Naive thymus-derived CD8-positive, alpha-beta T cell (primary cell): ENCODE measurements around the gene IL1RAPL2. TPM values are rescaled to one million over a fixed set of nuclear protein-coding genes. Genes with fewer than 3 reads are reported as not detected.
"Not testable (repeated sequence)": the region's sequence is repeated elsewhere in the genome, so short reads cannot be mapped to it uniquely, and the experiment has no call there.

Experiments
- ATAC-seq, 2 donors: fragments of 150-1000 bp; cut with Tn5 transposase in 1 of 2; sonication (Bioruptor Pico), chemical (Tn5 transposase) in 1 of 2; 1 replicate in 1 of 2; 2 replicates in 1 of 2; pipeline ENCODE4 v1.10.0; 2021; ENCODE audit warnings: mild to moderate bottlenecking in 2 of 2, moderate library complexity in 2 of 2
- POLR2A ChIA-PET: fragments of 350-600 bp; sonication (Branson Sonifier 250); formaldehyde crosslinking; loops from one replicate; lab custom pipeline; 2021; ENCODE audit warnings: antibody characterized with exemption; lab: Charles Lee
- DNase-seq, 10 donors: peaks; one replicate each; pipeline versions ENCODE4 v3.0.0 to v3.0.0-alpha.2; 2020 to 2022
- H3K27ac Mint-ChIP-seq, 10 donors: one replicate each; pipeline ENCODE4 v1.8.0; 2020 to 2022; ENCODE audit warnings: mild to moderate bottlenecking in 10 of 10, mixed read lengths in 10 of 10, moderate library complexity in 4 of 10, inconsistent platforms in 1 of 10
- H3K27me3 Mint-ChIP-seq, 5 donors: one replicate each; pipeline ENCODE4 v1.8.0; 2021 to 2022; ENCODE audit warnings: mixed read lengths in 5 of 5
- H3K36me3 Mint-ChIP-seq, 3 donors: one replicate each; pipeline ENCODE4 v1.8.0; 2020 to 2022; ENCODE audit warnings: mixed read lengths in 3 of 3, mild to moderate bottlenecking in 2 of 3, inconsistent platforms in 1 of 3
- H3K4me1 Mint-ChIP-seq, 4 donors: one replicate each; pipeline ENCODE4 v1.8.0; 2021 to 2022; ENCODE audit warnings: mixed read lengths in 4 of 4
- H3K4me3 Mint-ChIP-seq, 10 donors: one replicate each; pipeline ENCODE4 v1.8.0; 2020 to 2022; ENCODE audit warnings: mild to moderate bottlenecking in 10 of 10, mixed read lengths in 10 of 10, moderate library complexity in 6 of 10, inconsistent platforms in 1 of 10
- H3K9me3 Mint-ChIP-seq, 9 donors: one replicate each; pipeline ENCODE4 v1.8.0; 2020 to 2022; ENCODE audit warnings: mixed read lengths in 9 of 9, mild to moderate bottlenecking in 3 of 9, inconsistent platforms in 1 of 9, moderate library complexity in 1 of 9
- polyA plus RNA-seq, 3 donors: library from polyadenylated mRNA; unstranded; fragments of 300-500 nt; fragmentation: Illumina TruSeq; gene quantifications; one replicate each; pipeline ENCODE4 v1.2.3, GENCODE V29; 2021
- total RNA-seq, 8 experiments: library from RNA in 2 of 8; stranded (reverse) in 2 of 8; gene quantifications; one replicate each; pipeline ENCODE4 v1.2.3 and lab custom pipeline; 2021 to 2026

The IL1RAPL2 gene
- total and polyA plus RNA-seq, 5 experiments from 2014 or later = not detected

DNA sequence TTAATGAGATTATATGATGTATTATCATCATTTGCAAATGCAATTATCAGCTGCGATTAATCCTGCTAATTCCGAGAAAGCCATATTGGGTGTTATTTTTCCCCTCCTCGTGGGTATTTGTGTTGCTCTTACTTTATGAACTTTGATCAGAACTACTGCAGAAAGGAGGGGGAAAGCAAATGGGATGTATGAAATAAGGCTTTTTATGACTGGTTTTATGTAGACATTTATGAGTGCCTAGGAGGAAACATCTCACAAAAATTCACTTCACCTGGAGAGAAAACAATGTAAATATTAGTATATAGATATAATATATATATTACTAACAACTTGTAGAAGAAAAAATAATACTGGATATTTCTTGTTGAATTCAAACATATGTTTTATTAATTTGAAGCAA, 440.1 kb downstream of the IL1RAPL2 start:
- no peak for DNase-seq
- no peaks in the 10 kb centered on the region for H3K27me3 Mint-ChIP-seq
- H3K4me3 Mint-ChIP-seq = no peak overlapping the region
- no peaks in the 10 kb centered on the region for H3K36me3 Mint-ChIP-seq
- peaks cover 0 to 3% (median 0%) of the 10 kb centered on the region in 9 donors for H3K9me3 Mint-ChIP-seq
- no peak overlapping the region for H3K27ac Mint-ChIP-seq
- H3K4me1 Mint-ChIP-seq = no peaks in the 10 kb centered on the region
- POLR2A ChIA-PET = no interaction called here
- no peak for ATAC-seq

- POLR2A ChIA-PET = no interaction called here
- no peak for ATAC-seq
- no peak overlapping the region for H3K27ac Mint-ChIP-seq
- H3K4me3 Mint-ChIP-seq = no peak overlapping the region
- H3K9me3 Mint-ChIP-seq = peaks cover 0 to 3% (median 0%) of the 10 kb centered on the region in 9 donors
- DNase-seq = no peak
- no peaks in the 10 kb centered on the region for H3K4me1 Mint-ChIP-seq
- H3K36me3 Mint-ChIP-seq = no peaks in the 10 kb centered on the region
- H3K27me3 Mint-ChIP-seq = no peaks in the 10 kb centered on the region
Measured at GRCh38 chrX:105006996-105007395, 441.0 kb downstream of the IL1RAPL2 start.

- no peak overlapping the region for H3K27ac Mint-ChIP-seq
- DNase-seq = no peak
- H3K4me3 Mint-ChIP-seq = no peak overlapping the region
- peaks cover 0 to 3% (median 0%) of the 10 kb centered on the region in 9 donors for H3K9me3 Mint-ChIP-seq
- no peak for ATAC-seq
- H3K27me3 Mint-ChIP-seq = no peaks in the 10 kb centered on the region
- POLR2A ChIA-PET = no interaction called here
- H3K36me3 Mint-ChIP-seq = no peaks in the 10 kb centered on the region
- H3K4me1 Mint-ChIP-seq = no peaks in the 10 kb centered on the region
Measured at GRCh38 chrX:105013719-105014118, 447.7 kb downstream of the IL1RAPL2 start.

DNA sequence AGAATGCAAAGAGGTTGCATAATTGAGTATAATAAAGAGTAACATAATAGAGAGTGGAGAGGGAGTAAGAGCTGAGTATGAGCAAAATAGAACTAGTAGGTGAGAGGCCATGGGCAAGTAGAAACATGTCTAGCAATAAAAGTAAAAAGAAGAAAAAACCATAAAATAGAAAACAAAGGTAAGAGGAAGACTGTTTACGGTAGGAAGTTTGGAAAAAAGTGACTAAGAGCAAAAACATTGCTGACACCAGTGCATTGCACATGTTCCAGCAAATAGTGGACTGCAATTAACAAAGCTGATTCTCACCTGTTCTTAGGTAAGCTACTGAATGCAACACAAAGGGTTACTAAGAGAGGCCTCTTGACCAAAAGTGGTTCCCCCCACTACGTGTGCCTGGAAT, 451.6 kb downstream of the IL1RAPL2 start:
- POLR2A ChIA-PET = no interaction called here
- H3K4me3 Mint-ChIP-seq = no peak overlapping the region
- H3K9me3 Mint-ChIP-seq = peaks cover 0 to 3% (median 0%) of the 10 kb centered on the region in 9 donors
- no peak overlapping the region for H3K27ac Mint-ChIP-seq
- DNase-seq = no peak
- no peaks in the 10 kb centered on the region for H3K36me3 Mint-ChIP-seq
- H3K4me1 Mint-ChIP-seq = no peaks in the 10 kb centered on the region
- ATAC-seq = no peak
- H3K27me3 Mint-ChIP-seq = no peaks in the 10 kb centered on the region

GRCh38 chrX:105018865-105019264, 452.9 kb downstream of the IL1RAPL2 start:
- ATAC-seq = no peak
- no peaks in the 10 kb centered on the region for H3K4me1 Mint-ChIP-seq
- H3K27me3 Mint-ChIP-seq = no peaks in the 10 kb centered on the region
- H3K36me3 Mint-ChIP-seq = no peaks in the 10 kb centered on the region
- H3K4me3 Mint-ChIP-seq = no peak overlapping the region
- no peak overlapping the region for H3K27ac Mint-ChIP-seq
- peaks cover 0 to 3% (median 0%) of the 10 kb centered on the region in 9 donors for H3K9me3 Mint-ChIP-seq
- DNase-seq = no peak
- POLR2A ChIA-PET = no interaction called here

DNA sequence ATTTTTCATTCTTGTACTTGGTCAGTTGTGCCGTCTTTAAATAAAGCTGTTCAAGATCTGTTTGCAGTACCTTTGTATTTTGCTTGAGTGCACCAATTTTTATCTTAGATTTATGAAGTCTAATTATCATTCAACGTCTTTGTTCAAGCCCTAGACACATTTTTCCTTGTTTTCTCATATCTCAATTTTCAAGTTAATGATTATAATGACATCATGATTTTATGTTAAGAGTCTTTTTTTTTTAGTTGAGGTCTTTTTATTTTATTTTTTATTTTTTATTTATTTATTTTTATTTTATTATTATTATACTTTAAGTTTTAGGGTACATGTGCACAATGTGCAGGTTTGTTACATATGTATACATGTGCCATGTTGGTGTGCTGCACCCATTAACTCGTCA, 463.0 kb downstream of the IL1RAPL2 start:
- H3K9me3 Mint-ChIP-seq, H3K27me3 Mint-ChIP-seq, ATAC-seq, H3K27ac Mint-ChIP-seq, H3K4me1 Mint-ChIP-seq, H3K4me3 Mint-ChIP-seq, H3K36me3 Mint-ChIP-seq, POLR2A ChIA-PET, DNase-seq: not testable (repeated sequence)

- no peaks in the 10 kb centered on the region for H3K36me3 Mint-ChIP-seq
- no peak overlapping the region for H3K4me3 Mint-ChIP-seq
- H3K9me3 Mint-ChIP-seq = peaks cover 0 to 7% (median 0%) of the 10 kb centered on the region in 9 donors
- H3K27ac Mint-ChIP-seq = no peak overlapping the region
- no peaks in the 10 kb centered on the region for H3K4me1 Mint-ChIP-seq
- H3K27me3 Mint-ChIP-seq = no peaks in the 10 kb centered on the region
- DNase-seq (no peak), ATAC-seq (no peak)
- POLR2A ChIA-PET = no interaction called here
Measured at GRCh38 chrX:105038672-105039328, 472.8 kb downstream of the IL1RAPL2 start.

DNA sequence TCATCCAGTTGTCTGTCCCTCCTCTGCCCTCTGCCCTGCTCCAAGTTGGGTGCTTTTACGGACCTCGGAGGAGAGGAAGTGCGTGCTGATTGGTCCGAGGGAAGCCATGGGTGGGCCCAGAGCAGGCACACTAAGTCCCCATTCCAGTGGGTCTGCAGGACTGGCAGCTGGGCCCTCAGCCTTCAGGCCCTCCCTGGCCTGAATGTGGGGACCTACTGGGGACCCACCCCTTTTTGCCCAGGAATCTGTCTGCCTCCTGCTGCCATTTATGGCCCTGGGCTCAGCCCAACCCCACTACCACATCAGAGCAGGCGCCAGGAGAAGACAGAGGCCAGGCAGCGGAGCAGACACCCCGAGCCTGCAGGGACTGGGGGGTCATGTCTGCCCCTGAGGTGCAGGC, 484.9 kb downstream of the IL1RAPL2 start:
- H3K27me3 Mint-ChIP-seq = no peaks in the 10 kb centered on the region
- DNase-seq (no peak), ATAC-seq (no peak)
- no peak overlapping the region for H3K27ac Mint-ChIP-seq
- H3K4me1 Mint-ChIP-seq = no peaks in the 10 kb centered on the region
- H3K36me3 Mint-ChIP-seq = no peaks in the 10 kb centered on the region
- POLR2A ChIA-PET = no interaction called here
- no peaks in the 10 kb centered on the region for H3K9me3 Mint-ChIP-seq
- H3K4me3 Mint-ChIP-seq = no peak overlapping the region

- POLR2A ChIA-PET = no interaction called here
- Mint-ChIP-seq H3K4me1 (no peaks in the 10 kb centered on the region), H3K9me3 (no peaks in the 10 kb centered on the region), H3K4me3 (no peak overlapping the region), H3K27ac (no peak overlapping the region), H3K36me3 (no peaks in the 10 kb centered on the region), H3K27me3 (no peaks in the 10 kb centered on the region)
- DNase-seq (no peak), ATAC-seq (no peak)
Measured at GRCh38 chrX:105051364-105051763, 485.4 kb downstream of the IL1RAPL2 start.

- Mint-ChIP-seq H3K27me3 (no peaks in the 10 kb centered on the region), H3K4me3 (no peak overlapping the region), H3K4me1 (no peaks in the 10 kb centered on the region), H3K36me3 (no peaks in the 10 kb centered on the region), H3K27ac (no peak overlapping the region), H3K9me3 (no peaks in the 10 kb centered on the region)
- ATAC-seq (no peak), DNase-seq (no peak)
- POLR2A ChIA-PET = no interaction called here
Measured at GRCh38 chrX:105052926-105053325, 486.9 kb downstream of the IL1RAPL2 start.

GRCh38 chrX:105063743-105064142, 497.7 kb downstream of the IL1RAPL2 start:
- ATAC-seq = no peak
- Mint-ChIP-seq H3K27ac (no peak overlapping the region), H3K4me3 (no peak overlapping the region), H3K27me3 (peaks cover 0 to 7% (median 0%) of the 10 kb centered on the region in 5 donors), H3K9me3 (peaks cover 0 to 10% (median 0%) of the 10 kb centered on the region in 9 donors), H3K36me3 (no peaks in the 10 kb centered on the region), H3K4me1 (no peaks in the 10 kb centered on the region)
- DNase-seq = no peak
- POLR2A ChIA-PET = no interaction called here

DNA sequence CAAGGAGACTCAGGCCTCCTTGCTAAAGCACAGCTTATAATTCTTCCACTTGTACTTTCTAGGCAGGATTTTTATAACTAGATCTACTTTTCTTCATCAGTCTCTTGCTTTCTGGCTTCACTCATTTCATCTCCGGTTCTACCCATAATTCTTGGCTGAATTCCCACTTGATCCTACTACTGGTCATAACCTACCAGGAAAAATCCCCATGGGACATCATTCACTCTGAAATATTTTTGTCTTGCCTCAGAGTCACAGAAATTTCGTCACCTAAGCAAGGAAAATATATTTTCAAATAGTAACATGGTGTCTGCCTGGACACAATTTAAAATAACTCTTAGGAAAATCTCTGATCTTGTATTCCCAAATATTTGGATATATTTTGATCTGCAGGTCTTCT, 532.2 kb downstream of the IL1RAPL2 start:
- Mint-ChIP-seq H3K36me3 (peaks cover 0 to 4% (median 0%) of the 10 kb centered on the region in 3 donors), H3K4me3 (no peak overlapping the region), H3K27me3 (no peaks in the 10 kb centered on the region), H3K27ac (no peak overlapping the region), H3K9me3 (peaks cover 0 to 11% (median 0%) of the 10 kb centered on the region in 9 donors), H3K4me1 (no peaks in the 10 kb centered on the region)
- POLR2A ChIA-PET = no interaction called here
- DNase-seq (no peak), ATAC-seq (no peak)

DNA sequence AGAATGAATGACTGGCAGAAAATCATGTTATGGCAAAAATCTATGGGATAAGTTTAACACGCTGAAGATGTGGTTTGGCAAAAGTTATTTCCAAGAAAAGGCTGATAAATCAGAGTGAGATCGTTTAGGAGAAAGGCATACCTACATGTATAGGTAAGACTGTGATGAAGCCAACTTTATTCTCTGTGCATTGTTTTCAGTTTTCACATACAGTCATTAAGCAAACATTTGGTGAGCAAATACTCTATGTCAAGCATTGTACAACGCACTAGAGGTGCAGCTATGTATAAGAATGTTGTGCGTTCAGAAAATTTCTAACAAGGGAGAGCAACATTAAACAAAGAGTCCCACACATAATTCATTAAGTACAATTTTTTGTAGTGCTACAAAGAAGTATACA, 532.8 kb downstream of the IL1RAPL2 start:
- Mint-ChIP-seq H3K36me3 (peaks cover 0 to 4% (median 0%) of the 10 kb centered on the region in 3 donors), H3K4me1 (no peaks in the 10 kb centered on the region), H3K27me3 (no peaks in the 10 kb centered on the region), H3K27ac (no peak overlapping the region), H3K4me3 (no peak overlapping the region), H3K9me3 (peaks cover 0 to 11% (median 0%) of the 10 kb centered on the region in 9 donors)
- ATAC-seq (no peak), DNase-seq (no peak)
- POLR2A ChIA-PET = no interaction called here

- no peaks in the 10 kb centered on the region for H3K4me1 Mint-ChIP-seq
- H3K27ac Mint-ChIP-seq = no peak overlapping the region
- POLR2A ChIA-PET = no interaction called here
- peaks cover 0 to 11% (median 0%) of the 10 kb centered on the region in 9 donors for H3K9me3 Mint-ChIP-seq
- ATAC-seq (no peak), DNase-seq (no peak)
- H3K4me3 Mint-ChIP-seq = no peak overlapping the region
- peaks cover 0 to 4% (median 0%) of the 10 kb centered on the region in 3 donors for H3K36me3 Mint-ChIP-seq
- no peaks in the 10 kb centered on the region for H3K27me3 Mint-ChIP-seq
Measured at GRCh38 chrX:105101378-105101777, 535.4 kb downstream of the IL1RAPL2 start.
